Measurements from ENCODE around the gene HBEGF.
"Not testable (repeated sequence)": the region's sequence is repeated elsewhere in the genome, so short reads cannot be mapped to it uniquely, and the experiment has no call there.

HBEGF gene

DNA sequence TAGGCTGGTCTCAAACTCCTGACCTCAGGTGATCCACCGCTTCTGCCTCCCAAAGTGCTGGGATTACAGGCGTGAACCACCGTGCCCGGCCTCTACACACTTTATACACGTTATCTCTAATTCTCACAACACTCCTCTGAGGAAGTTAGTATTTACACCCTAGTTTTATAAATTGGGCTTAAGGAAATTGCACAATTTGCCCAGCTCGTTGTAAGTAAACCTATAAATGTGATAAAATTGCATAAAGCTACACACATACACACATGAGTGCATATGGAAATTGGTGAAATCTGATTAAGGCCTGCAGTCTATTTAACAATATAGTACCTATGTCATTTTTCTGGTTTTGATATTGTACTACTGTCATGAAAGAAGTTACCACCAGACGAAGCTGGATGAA is 9.1 kb upstream of the HBEGF start:
- TF ChIP-seq, protein P1, sequence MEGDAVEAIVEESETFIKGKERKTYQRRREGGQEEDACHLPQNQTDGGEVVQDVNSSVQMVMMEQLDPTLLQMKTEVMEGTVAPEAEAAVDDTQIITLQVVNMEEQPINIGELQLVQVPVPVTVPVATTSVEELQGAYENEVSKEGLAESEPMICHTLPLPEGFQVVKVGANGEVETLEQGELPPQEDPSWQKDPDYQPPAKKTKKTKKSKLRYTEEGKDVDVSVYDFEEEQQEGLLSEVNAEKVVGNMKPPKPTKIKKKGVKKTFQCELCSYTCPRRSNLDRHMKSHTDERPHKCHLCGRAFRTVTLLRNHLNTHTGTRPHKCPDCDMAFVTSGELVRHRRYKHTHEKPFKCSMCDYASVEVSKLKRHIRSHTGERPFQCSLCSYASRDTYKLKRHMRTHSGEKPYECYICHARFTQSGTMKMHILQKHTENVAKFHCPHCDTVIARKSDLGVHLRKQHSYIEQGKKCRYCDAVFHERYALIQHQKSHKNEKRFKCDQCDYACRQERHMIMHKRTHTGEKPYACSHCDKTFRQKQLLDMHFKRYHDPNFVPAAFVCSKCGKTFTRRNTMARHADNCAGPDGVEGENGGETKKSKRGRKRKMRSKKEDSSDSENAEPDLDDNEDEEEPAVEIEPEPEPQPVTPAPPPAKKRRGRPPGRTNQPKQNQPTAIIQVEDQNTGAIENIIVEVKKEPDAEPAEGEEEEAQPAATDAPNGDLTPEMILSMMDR (IDR thresholded peaks at IDR 0.05; ENCODE audit: insufficient read depth, missing control alignments), result no peak

DNA sequence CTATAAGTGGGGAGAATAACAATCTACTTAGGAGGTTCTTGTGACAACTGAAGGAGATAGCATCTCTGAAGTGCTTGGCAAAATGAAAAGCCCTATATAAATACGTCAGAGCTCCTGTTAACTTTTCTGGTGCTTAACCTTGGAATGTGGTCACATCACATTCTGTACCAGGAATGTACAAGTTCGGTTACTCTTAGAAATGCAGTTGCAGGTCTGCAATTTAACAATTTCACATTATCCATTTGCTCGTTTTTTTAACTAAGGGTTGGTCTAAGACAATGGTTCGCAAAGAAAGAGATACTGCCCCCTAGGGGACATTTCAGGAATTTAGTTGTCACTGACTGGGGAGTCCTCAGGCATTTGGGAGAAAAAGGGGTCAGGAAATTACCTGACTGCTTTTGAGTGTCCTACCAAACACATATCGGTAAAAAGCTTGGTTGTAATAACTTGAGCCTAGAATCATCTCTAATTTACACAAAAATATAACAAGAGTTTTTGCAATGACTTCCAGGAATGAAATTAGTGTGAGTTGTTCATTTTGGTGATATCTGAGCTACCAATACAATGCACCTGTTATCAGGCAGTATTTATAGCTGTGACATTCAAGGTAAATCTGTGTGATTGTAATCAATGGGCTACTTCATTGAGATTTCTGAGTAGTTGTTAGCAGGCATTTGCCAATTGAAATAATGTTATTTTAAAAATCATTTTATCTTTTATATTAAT is 5.4 kb upstream of the HBEGF start:
- TF ChIP-seq, protein P1 (IDR thresholded peaks at IDR 0.05; ENCODE audit: insufficient read depth, missing control alignments), result peak; percentile 65
- no peak for DNase-seq (ENCODE audit: insufficient read length, low spot score)
- no peak for FAIRE-seq

More for the DNA sequence above, 9.1 kb upstream of the HBEGF start:
- no peak for FAIRE-seq
- no peak for DNase-seq (ENCODE audit: insufficient read length, low spot score)

DNA sequence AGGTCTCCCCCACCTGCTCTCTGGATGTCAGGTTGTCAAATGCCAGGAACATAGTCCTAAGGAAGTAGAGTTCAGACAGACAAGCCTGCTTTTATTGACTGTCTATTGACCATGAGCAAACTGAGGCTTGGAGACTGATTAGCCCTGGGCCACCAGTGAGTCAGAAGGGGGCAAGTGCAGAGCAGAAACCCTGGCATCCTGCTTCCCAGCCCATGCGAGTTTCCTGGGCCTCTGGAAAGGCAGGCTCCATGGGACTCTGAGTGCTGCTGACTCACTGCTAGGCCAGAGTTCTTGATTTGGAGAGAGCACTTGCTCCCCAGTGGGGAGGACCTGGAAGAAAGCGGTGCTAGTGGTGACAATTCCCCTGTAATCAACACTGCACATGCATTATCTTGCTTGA is 2.8 kb upstream of the HBEGF start:
- TF ChIP-seq, protein P1 (IDR thresholded peaks at IDR 0.05; ENCODE audit: insufficient read depth, missing control alignments), result no peak
- no peak for FAIRE-seq
- no peak for DNase-seq (ENCODE audit: insufficient read length, low spot score)

DNA sequence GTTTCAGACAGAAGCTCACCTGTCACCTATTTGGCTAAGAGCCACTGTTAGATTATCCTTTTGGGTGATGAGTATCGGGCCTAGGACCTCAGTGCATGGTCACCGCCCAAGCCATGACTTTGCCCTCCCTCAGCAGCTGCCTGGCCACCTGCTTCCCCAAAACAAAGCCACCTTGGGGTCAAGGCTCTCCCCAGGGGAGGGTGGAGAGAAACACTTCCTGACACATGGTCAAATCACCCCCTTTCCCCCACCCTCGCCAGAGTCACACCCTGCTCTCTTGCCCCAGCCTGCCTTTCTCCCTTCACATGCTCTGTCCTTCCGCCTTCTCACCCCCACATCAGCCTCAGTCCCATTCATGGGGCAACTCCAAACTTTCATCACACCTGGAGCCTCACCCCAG is 1.7 kb upstream of the HBEGF start:
- DNase-seq (ENCODE audit: insufficient read length, low spot score) (no peak), FAIRE-seq (no peak)
- TF ChIP-seq, protein P1 (IDR thresholded peaks at IDR 0.05; ENCODE audit: insufficient read depth, missing control alignments), result no peak

DNA sequence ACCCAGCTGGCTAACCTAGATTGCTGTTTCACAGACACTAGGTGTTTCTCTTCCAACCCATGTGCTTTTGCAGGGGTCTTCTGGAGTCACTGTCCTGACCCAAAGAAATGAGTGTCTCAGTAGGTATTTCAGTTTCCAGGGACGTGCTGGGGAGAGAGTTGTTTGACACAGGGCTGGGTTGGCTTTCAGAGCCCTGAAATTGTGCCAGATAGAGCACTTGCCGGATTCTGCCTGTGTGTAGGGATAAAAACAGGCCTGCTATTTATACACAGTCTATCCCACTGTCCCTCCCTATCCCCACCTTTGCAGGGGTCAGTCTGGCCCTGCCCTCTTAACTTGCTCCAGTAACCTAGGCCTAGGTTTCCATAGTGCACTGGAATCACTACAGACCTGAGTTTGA is 957 bp upstream of the HBEGF start:
- TF ChIP-seq, protein P1 (IDR thresholded peaks at IDR 0.05; ENCODE audit: insufficient read depth, missing control alignments), result no peak
- FAIRE-seq, result no peak
- no peak for DNase-seq (ENCODE audit: insufficient read length, low spot score)

DNA sequence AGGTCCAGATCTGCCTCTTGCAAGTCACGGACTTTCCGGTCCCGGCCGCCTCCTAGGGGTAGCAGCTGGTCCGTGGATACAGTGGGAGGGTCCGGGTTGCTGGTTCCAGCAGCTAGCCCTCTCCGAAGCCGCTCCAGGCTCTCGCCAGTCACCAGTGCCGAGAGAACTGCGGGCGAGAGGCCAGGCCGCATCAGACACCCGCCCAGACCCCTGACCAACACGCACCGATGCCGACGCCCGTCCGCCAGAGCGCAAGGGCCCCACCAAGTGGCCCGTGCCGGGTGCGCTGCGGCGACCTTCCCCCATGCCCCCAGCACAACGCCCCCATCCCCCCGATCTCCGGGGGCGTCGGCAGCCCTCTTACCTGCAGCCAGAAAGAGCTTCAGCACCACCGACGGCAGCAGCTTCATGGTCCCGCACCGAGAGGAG is 470 bp downstream of the HBEGF start:
- DNase-seq (ENCODE audit: insufficient read length, low spot score) (no peak), FAIRE-seq (no peak)
- TF ChIP-seq, protein P1 (IDR thresholded peaks at IDR 0.05; ENCODE audit: insufficient read depth, missing control alignments), result no peak

DNA sequence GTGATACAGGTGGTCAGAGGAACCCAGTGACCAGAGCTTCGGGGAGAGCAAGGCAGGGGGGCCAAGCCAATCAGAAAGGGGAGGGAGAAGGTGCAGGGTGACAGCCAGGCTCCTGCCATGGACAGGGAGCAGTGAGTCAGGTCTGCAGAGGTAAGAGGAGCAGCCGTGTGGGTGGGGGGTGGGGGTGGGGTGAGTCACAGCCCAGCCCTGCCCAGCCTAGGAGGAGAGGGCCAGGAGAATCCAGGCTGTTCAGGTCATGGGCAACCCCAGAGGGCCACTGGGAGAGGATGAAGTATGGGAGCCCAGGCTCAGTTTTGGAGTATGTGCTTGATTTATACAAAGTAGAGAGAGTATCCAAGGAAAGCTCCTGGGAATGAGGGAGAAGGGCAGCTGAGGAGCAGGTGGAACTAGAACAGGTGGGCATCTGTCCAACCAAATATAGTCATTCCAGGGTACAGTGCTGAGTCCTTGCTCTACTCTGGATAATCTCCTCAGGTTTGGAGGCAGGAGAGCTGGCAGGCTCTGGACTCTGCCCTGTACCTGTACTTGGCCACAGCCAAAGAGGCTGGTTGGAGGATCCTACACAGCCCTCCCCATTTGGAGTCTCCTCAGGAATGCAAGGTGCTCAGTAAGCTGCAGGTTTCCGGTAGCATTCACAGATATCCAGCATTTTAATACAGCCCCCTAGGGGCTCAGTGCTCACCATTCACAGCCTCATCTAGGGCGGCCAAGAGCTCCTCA is 1.6 kb downstream of the HBEGF start:
- FAIRE-seq (no peak), DNase-seq (ENCODE audit: insufficient read length, low spot score) (no peak)
- TF ChIP-seq, protein P1 (IDR thresholded peaks at IDR 0.05; ENCODE audit: insufficient read depth, missing control alignments), result no peak

DNA sequence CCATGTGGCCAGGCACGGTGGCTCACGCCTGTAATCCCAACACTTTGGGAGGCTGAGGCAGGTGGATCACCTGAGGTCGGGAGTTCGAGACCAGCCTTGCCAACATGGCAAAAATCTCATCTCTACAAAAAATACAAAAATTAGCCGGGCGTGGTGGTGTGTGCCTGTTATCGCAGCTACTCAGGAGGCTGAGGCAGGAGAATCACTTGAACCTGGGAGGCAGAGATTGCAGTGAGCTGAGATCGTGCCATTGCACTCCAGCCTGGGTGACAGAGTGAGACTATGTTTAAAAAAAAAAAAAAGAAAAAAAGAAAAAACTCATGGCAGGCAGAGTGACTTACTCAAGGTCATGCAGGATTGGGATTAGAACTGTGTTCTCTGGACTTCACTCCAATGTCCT is 2.6 kb downstream of the HBEGF start:
- FAIRE-seq; DNase-seq (ENCODE audit: insufficient read length, low spot score): not testable (repeated sequence)

All from D721Med (cell line).